ENCODE results near the gene PELI2. TPM values are rescaled to one million over a fixed set of nuclear protein-coding genes. Genes with fewer than 3 reads are reported as not detected.

Gene PELI2
- polyA plus RNA-seq, 1 donor (not counting 4 experiments of a cell fraction or from before 2014, with no cell fraction given), result not detected

GRCh38 chr14:56262530-56262929 is 144.3 kb downstream of the PELI2 start:
- TF ChIP-seq EZH2 (IDR thresholded peaks at IDR 0.05; ENCODE audit: low read length), result no peak
- Histone ChIP-seq H2AFZ (ENCODE audit: control insufficient read depth, low read length) (no peak overlapping the region), H3K4me2 (ENCODE audit: control insufficient read depth, extremely low read depth, insufficient read depth, low read depth, low read length) (no peak overlapping the region)

GRCh38 chr14:56268039-56268438 is 149.8 kb downstream of the PELI2 start:
- no peak overlapping the region for H3K4me3 ChIP-seq (ENCODE audit: control insufficient read depth in 2 of 3, extremely low read depth in 1 of 3, insufficient read depth in 2 of 3, low read depth in 1 of 3, low read length in 3 of 3)
- H3K27ac ChIP-seq (ENCODE audit: control insufficient read depth, insufficient read depth, low read length), result no peak overlapping the region
- H3K9me1 ChIP-seq (ENCODE audit: control insufficient read depth, extremely low read depth, insufficient read depth, low read length), result no peaks in the 10 kb centered on the region
- no peaks in the 10 kb centered on the region for H3K79me2 ChIP-seq (ENCODE audit: control insufficient read depth, insufficient read depth, low read length)
- TF ChIP-seq EZH2 (IDR thresholded peaks at IDR 0.05; ENCODE audit: low read length) (no peak), CTCF (optimal IDR thresholded peaks at IDR 0.05 in 1 of 3, IDR thresholded peaks at IDR 0.05 in 1 of 3, conservative IDR thresholded peaks at IDR 0.05 in 1 of 3; ENCODE audit: extremely low read depth in 1 of 3, insufficient read depth in 2 of 3, low read length in 3 of 3) (no peak)
- H3K27me3 ChIP-seq (ENCODE audit: control insufficient read depth, extremely low read depth, insufficient read depth, low read length), result no peaks in the 10 kb centered on the region
- DNase-seq (ENCODE audit: low read depth, low spot score) (no peak), FAIRE-seq (no peak)
- H3K9me3 ChIP-seq (ENCODE audit: control insufficient read depth, low read depth, low read length), result no peaks in the 10 kb centered on the region
- dilution Hi-C loops (cut with MboI; ENCODE audit: extremely low pct_ligation_motif_present, low sequenced_read_pairs), result no loop called here
- no peaks in the 10 kb centered on the region for H4K20me1 ChIP-seq (ENCODE audit: control insufficient read depth, extremely low read depth, insufficient read depth, low read length)
- H3K9ac ChIP-seq (ENCODE audit: control insufficient read depth, extremely low read depth, insufficient read depth, low read length), result no peak overlapping the region
- peaks cover 3% of the 10 kb centered on the region for H3K4me1 ChIP-seq (ENCODE audit: control insufficient read depth, extremely low read depth, insufficient read depth, low read length)
- H3K36me3 ChIP-seq (ENCODE audit: control insufficient read depth in 2 of 2, extremely low read depth in 1 of 2, insufficient read depth in 2 of 2, low read length in 2 of 2), result no peaks in the 10 kb centered on the region
- H2AFZ ChIP-seq (ENCODE audit: control insufficient read depth, low read length), result no peak overlapping the region
- H3K4me2 ChIP-seq (ENCODE audit: control insufficient read depth, extremely low read depth, insufficient read depth, low read depth, low read length), result no peak overlapping the region

More at GRCh38 chr14:56262530-56262929, 144.3 kb downstream of the PELI2 start:
- H4K20me1 ChIP-seq (ENCODE audit: control insufficient read depth, extremely low read depth, insufficient read depth, low read length), result no peaks in the 10 kb centered on the region
- H3K9me1 ChIP-seq (ENCODE audit: control insufficient read depth, extremely low read depth, insufficient read depth, low read length), result no peaks in the 10 kb centered on the region
- no peak overlapping the region for H3K27ac ChIP-seq (ENCODE audit: control insufficient read depth, insufficient read depth, low read length)
- no peak overlapping the region for H3K4me3 ChIP-seq (ENCODE audit: control insufficient read depth in 2 of 3, extremely low read depth in 1 of 3, insufficient read depth in 2 of 3, low read depth in 1 of 3, low read length in 3 of 3)
- no peaks in the 10 kb centered on the region for H3K79me2 ChIP-seq (ENCODE audit: control insufficient read depth, insufficient read depth, low read length)
- no peak for FAIRE-seq
- H3K9ac ChIP-seq (ENCODE audit: control insufficient read depth, extremely low read depth, insufficient read depth, low read length), result no peak overlapping the region
- H3K4me1 ChIP-seq (ENCODE audit: control insufficient read depth, extremely low read depth, insufficient read depth, low read length), result no peaks in the 10 kb centered on the region
- no peaks in the 10 kb centered on the region for H3K9me3 ChIP-seq (ENCODE audit: control insufficient read depth, low read depth, low read length)
- DNase-seq (ENCODE audit: low read depth, low spot score), result no peak
- dilution Hi-C loops (cut with MboI; ENCODE audit: extremely low pct_ligation_motif_present, low sequenced_read_pairs), result no loop called here
- H3K36me3 ChIP-seq (ENCODE audit: control insufficient read depth in 2 of 2, extremely low read depth in 1 of 2, insufficient read depth in 2 of 2, low read length in 2 of 2), result no peaks in the 10 kb centered on the region
- no peaks in the 10 kb centered on the region for H3K27me3 ChIP-seq (ENCODE audit: control insufficient read depth, extremely low read depth, insufficient read depth, low read length)

GRCh38 chr14:56268673-56269072 is 150.5 kb downstream of the PELI2 start:
- no peak overlapping the region for H2AFZ ChIP-seq (ENCODE audit: control insufficient read depth, low read length)
- FAIRE-seq (no peak), DNase-seq (ENCODE audit: low read depth, low spot score) (no peak)
- no peak overlapping the region for H3K27ac ChIP-seq (ENCODE audit: control insufficient read depth, insufficient read depth, low read length)
- H3K9me3 ChIP-seq (ENCODE audit: control insufficient read depth, low read depth, low read length), result no peaks in the 10 kb centered on the region
- no peak overlapping the region for H3K4me3 ChIP-seq (ENCODE audit: control insufficient read depth in 2 of 3, extremely low read depth in 1 of 3, insufficient read depth in 2 of 3, low read depth in 1 of 3, low read length in 3 of 3)
- H3K79me2 ChIP-seq (ENCODE audit: control insufficient read depth, insufficient read depth, low read length), result no peaks in the 10 kb centered on the region
- no peaks in the 10 kb centered on the region for H4K20me1 ChIP-seq (ENCODE audit: control insufficient read depth, extremely low read depth, insufficient read depth, low read length)
- H3K36me3 ChIP-seq (ENCODE audit: control insufficient read depth in 2 of 2, extremely low read depth in 1 of 2, insufficient read depth in 2 of 2, low read length in 2 of 2), result no peaks in the 10 kb centered on the region
- no peak overlapping the region for H3K4me2 ChIP-seq (ENCODE audit: control insufficient read depth, extremely low read depth, insufficient read depth, low read depth, low read length)
- no peaks in the 10 kb centered on the region for H3K9me1 ChIP-seq (ENCODE audit: control insufficient read depth, extremely low read depth, insufficient read depth, low read length)
- dilution Hi-C loops (cut with MboI; ENCODE audit: extremely low pct_ligation_motif_present, low sequenced_read_pairs), result no loop called here
- H3K27me3 ChIP-seq (ENCODE audit: control insufficient read depth, extremely low read depth, insufficient read depth, low read length), result no peaks in the 10 kb centered on the region
- H3K4me1 ChIP-seq (ENCODE audit: control insufficient read depth, extremely low read depth, insufficient read depth, low read length), result peaks cover 3% of the 10 kb centered on the region
- H3K9ac ChIP-seq (ENCODE audit: control insufficient read depth, extremely low read depth, insufficient read depth, low read length), result no peak overlapping the region
- no peak for TF ChIP-seq CTCF (optimal IDR thresholded peaks at IDR 0.05 in 1 of 3, IDR thresholded peaks at IDR 0.05 in 1 of 3, conservative IDR thresholded peaks at IDR 0.05 in 1 of 3; ENCODE audit: extremely low read depth in 1 of 3, insufficient read depth in 2 of 3, low read length in 3 of 3)
- no peak for TF ChIP-seq EZH2 (IDR thresholded peaks at IDR 0.05; ENCODE audit: low read length)

Measured in keratinocyte (primary cell).